ENCODE measurements around the gene TNS1.
A peak's percentile ranks its signal among the peaks of the same experiment; 100 is the strongest.

Gene TNS1

GRCh38 chr2:217909156-217909820, 93.5 kb downstream of the TNS1 start:
- no peak for DNase-seq

DNA sequence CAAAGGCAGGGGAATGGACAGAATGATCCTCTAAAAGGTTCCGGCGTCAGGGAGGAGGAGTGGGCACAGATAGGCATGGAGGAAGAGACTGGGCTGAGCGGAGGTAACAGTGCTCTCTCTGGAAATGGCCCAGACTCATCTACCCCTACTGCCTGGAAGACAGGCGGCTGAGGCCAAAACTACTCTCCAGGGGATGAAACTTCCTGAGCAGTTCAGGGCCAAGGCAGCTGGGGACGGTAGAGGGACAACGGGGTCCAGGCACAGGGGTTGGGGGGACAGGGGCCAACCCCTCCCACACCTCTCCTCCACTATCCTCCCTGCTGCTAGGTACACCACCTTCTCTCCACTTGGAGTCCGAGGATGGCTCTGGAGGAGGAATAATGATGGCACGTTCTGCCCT, 94.3 kb downstream of the TNS1 start:
- no peak for DNase-seq

DNA sequence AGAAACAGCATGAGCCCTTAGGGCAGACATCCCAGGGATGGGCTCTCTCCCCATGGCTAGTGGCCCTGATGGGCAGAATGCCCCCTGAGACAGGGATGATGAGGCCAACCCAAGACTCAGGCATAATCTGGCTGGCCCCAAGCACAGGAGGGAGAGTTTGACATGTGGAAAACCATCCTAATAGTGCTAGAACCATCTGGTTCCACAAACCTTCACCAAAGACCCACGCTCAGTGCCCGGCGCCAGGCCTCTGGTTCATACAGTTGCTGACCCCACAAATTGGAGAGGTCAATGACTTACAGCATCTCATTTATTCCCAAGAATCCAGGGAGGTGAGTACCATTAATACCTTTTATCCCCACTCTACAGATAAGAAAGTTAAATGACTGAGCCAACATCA, 95.5 kb downstream of the TNS1 start:
- no peak for DNase-seq

GRCh38 chr2:217906798-217907197, 96.0 kb downstream of the TNS1 start:
- DNase-seq: no peak

GRCh38 chr2:217905896-217906295, 96.9 kb downstream of the TNS1 start:
- no peak for DNase-seq

DNA sequence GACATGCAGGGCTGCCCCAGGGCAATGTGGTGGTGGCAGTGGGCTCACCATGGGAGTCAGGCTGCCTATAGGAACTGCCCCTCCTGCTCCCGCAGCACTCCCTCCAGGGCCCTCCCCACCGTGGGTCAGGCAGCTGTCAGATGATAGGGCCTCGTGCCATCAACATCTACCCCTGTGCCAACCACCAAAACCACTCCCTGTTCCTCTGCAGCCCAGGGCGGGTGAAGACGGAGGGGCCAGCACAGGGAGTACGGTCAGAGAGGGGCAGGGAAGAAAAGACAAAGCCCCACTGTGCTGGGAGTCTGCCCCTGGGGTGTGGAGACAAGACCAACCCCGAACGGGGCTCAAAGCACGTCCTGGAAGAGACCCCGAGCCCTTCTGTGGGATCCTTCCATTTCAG, 97.4 kb downstream of the TNS1 start:
- no peak for DNase-seq

DNA sequence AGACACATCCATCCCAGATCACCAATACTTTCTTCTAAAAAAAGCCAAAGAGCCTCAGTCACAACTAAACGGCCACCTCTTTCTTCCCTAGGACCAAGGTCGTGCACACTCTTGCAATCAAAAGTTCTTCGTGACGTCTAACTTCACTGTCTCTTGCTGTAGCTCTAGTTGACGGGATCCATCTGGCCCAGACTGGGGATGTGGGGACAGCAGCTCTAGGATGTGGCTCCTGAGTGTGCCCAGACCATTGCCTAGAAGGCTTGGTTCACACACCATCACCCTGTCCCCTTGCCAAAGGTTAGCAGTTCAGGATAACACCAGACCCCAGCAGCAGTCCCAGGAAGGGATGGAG, 98.2 kb downstream of the TNS1 start:
- no peak for DNase-seq

- no peak for DNase-seq
Measured at GRCh38 chr2:217903859-217904613, 98.8 kb downstream of the TNS1 start.

GRCh38 chr2:217903142-217903858, 99.5 kb downstream of the TNS1 start:
- DNase-seq: no peak

DNA sequence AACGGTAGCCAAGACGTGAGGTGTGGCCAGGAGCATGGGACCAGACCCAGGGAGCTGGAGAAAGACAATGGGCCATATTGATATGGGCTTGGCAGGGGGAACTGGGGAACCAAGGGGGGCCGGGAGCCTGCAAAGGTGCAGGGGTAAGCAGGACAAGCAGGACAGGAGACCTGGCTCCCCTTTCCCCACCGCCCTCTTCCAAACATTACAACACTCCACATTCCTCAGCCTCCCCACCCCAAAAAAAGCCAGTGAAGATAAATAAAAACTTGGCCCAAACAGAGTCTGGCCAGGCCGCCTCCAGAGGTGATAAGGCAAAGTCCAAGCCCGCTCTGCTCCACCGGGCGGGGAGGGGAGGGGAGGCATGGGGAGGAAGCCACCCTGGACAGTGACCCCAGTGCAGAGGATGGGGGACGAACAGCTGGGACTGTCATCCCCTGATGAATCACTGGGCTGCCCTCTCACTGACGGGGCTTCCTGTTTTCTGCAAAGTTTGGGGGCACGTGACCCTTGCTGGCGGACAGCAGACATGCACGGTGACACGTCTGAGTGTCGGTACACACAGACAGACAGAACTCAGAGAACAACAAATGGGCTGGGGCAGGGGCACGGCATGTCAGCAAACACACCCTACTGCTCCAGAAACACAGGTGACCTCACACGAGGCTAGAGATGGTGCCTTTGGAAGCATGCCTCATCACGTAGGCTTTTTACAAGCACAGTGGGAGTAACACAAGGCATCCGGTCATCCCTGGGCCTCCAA, 100.2 kb downstream of the TNS1 start:
- DNase-seq: peak; percentile 13

DNA sequence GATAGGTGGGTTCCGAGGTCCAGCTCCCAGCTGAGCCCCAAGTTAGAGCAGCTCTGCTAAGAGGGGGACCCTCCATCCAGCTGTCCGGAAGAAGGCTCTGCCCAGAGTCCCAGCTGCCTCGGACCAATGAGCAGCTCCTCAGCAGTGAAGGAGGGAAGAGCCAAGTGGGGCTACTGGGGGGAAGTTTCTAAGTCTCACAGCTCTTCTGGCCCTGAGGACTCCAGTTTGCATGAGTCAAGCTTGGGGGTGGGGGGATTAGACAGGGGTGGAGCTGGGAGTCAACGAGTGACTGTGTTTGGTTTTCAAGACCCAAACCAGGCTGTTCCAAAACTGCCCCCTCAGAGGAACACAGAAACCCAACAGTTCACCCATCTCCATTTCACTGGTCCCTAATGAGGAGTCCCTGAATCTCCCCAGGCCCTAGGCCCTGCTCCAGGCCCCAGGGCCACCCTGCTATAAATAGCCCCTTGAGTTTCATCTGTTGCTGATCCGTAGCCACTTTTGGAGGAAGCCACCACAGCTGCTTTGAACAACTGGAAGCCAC, 100.9 kb downstream of the TNS1 start:
- DNase-seq: no peak

- no peak for DNase-seq
Measured at GRCh38 chr2:217901400-217901799, 101.4 kb downstream of the TNS1 start.

DNA sequence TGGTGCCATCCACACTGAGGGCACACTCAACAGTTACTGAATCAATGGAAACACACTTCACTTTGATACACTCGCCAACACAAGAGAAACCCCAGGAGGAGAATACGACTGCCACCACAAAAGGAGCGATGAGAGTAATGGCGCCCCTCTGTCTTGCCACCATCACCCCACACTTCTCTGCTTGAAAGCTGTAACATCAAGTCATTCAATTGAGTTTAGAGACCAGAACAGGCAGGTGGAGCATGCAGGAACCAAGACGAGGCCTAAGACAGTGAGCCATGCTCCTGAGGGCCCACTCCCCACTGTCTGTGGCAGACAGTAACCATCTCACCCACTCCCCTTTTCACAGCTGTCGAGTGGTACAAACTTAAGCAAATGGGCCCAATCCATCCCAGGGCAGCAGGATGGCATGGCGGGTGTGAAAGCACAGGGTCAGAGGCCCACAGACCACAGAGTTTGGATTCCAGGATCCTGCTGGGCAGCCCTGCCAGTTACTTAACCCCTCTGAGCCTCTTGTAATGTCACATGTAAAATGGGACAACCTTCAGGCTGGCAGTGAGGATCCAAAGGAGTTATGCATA, 101.9 kb downstream of the TNS1 start:
- no peak for DNase-seq

GRCh38 chr2:217900010-217900779, 102.6 kb downstream of the TNS1 start:
- DNase-seq: no peak

DNA sequence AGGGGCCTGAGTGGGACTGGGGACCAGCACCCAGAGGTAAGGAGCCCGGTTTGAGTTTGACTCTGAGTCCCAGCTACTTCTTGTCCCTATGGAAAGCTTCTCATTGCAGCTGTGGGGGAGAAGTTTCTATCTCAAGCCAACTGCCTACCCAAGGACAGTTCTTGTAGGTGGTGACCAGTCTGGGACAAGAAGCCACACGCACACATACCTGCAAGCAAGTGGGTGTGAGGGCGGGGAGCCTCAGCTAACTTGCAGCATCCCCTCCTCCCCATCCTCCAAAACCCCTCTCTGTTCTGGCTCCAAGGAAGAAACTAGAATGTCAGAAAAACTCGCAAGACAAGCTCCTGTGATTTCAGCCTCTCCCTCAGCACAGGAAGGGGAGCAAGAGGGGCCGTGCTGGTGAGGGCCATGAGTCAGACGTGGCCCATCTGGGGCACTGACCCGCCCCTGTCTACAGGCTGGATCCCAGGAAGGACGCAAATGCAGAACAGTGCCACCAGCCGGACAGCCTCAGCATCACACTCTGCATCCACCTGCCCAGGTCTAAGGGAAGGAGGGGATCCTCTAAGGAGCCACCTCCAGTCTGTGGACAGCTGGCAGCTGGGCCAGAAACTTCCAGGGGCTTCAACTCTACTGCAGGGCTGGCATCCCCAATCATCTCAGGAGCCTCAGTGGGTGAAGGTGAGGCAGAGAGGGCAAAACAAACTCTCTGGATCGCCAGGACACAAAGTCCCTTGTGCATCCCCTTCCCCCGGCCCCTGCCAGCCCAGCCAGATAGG, 103.4 kb downstream of the TNS1 start:
- no peak for DNase-seq

- DNase-seq: no peak
Measured at GRCh38 chr2:217897816-217898806, 104.7 kb downstream of the TNS1 start.

DNA sequence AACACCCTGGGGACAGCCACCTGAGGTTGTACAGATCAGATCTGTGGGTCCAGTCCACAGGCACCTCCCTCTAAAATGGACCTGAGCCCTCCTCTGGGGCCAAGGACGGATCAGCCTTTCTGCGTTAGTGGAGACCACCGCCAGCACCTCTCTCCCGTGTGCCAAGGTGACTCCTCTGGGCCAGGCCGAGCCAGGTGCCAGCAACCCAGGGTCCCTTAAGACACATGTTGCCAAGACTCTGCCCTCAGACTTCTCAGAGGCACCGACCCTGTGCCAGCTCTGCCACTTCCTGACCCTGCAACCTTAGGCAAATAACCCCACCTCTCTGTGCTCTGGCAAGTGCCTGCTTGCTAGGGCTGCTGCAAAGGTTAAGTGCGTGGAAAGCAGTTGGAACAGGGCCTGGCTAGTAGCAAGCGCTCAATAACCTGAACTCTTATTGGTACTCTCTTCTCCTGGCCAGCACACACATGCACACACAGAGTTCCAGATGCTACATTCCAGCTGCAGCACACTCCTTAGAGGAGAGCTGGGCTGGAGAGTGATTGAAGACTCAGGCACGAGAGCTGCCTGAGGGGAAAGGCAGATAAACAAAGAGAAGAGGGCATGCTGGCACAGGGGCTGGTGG, 105.6 kb downstream of the TNS1 start:
- no peak for DNase-seq

GRCh38 chr2:217895070-217895635, 107.6 kb downstream of the TNS1 start:
- DNase-seq: no peak

DNA sequence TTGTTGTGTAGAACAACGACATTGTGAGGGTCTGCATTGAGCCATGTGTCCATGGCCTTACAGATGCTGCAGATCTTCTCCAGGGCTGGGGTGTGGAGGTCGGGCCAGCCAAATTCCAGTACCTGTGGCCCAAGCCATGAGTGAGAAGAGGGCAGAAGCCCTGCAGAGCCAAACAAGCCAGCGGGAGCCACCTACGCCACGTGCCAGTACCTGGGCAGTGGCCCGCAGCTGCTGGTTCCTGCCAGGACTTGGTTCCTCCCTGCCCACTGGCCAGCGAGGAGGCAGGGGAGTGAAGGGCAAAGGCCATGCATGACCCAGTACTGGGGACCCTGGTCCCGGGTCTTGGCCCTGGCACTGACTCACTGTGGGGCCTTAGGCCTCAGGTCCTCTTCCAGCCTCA, 109.4 kb downstream of the TNS1 start:
- DNase-seq: no peak

All from CD4-positive, alpha-beta T cell treated with Interleukin-17A for 1 hour (primary cell).